Measurements from ENCODE around the gene SLC9A5.

DNA sequence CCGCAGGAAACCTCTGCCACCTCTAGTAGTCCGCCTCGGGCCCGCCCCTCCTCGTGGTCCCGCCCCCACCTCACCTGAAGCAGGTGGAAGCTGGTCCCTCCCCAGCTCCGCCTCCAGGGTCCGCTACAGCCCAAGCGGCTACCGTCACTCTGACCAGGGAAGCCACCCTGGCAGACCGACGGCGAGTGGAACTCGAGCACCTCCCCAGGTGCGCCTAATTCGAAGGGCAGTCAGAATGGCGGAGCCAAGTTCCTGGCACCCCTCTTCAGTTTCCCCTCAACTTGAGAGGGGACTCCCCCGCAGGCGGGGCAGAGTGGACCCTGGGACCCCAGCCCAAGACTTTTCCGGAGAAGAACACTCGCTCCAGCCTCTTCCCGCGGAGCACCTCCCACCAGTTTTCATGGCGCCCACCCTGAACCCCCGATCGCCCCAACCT lies 2.0 kb upstream of the SLC9A5 start:
- TF ChIP-seq, protein P1, sequence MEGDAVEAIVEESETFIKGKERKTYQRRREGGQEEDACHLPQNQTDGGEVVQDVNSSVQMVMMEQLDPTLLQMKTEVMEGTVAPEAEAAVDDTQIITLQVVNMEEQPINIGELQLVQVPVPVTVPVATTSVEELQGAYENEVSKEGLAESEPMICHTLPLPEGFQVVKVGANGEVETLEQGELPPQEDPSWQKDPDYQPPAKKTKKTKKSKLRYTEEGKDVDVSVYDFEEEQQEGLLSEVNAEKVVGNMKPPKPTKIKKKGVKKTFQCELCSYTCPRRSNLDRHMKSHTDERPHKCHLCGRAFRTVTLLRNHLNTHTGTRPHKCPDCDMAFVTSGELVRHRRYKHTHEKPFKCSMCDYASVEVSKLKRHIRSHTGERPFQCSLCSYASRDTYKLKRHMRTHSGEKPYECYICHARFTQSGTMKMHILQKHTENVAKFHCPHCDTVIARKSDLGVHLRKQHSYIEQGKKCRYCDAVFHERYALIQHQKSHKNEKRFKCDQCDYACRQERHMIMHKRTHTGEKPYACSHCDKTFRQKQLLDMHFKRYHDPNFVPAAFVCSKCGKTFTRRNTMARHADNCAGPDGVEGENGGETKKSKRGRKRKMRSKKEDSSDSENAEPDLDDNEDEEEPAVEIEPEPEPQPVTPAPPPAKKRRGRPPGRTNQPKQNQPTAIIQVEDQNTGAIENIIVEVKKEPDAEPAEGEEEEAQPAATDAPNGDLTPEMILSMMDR (IDR thresholded peaks at IDR 0.05): no peak
- TF ChIP-seq POLR2A (IDR thresholded peaks at IDR 0.05; ENCODE audit: low read length): no peak
- TF ChIP-seq RFX5 (IDR thresholded peaks at IDR 0.05): no peak
- no peak for TF ChIP-seq ESRRA (IDR thresholded peaks at IDR 0.05; ENCODE audit: borderline replicate concordance, low read length)
- no peak for TF ChIP-seq RNF2 (IDR thresholded peaks at IDR 0.05; ENCODE audit: borderline replicate concordance, low read depth)
- TF ChIP-seq, protein P2, sequence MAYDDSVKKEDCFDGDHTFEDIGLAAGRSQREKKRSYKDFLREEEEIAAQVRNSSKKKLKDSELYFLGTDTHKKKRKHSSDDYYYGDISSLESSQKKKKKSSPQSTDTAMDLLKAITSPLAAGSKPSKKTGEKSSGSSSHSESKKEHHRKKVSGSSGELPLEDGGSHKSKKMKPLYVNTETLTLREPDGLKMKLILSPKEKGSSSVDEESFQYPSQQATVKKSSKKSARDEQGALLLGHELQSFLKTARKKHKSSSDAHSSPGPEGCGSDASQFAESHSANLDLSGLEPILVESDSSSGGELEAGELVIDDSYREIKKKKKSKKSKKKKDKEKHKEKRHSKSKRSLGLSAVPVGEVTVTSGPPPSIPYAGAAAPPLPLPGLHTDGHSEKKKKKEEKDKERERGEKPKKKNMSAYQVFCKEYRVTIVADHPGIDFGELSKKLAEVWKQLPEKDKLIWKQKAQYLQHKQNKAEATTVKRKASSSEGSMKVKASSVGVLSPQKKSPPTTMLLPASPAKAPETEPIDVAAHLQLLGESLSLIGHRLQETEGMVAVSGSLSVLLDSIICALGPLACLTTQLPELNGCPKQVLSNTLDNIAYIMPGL (CRISPR knock-in tag; IDR thresholded peaks at IDR 0.05; ENCODE audit: borderline replicate concordance): no peak
